H1 (cell line): ENCODE results near the gene GNG7. TPM values are rescaled to one million over a fixed set of nuclear protein-coding genes. Genes with fewer than 3 reads are reported as not detected.

ENCODE experiments used
- CTCF ChIA-PET: fragments of 300-600 bp; sonication (Branson Sonifier 250); formaldehyde crosslinking; loops from one replicate; lab custom pipeline; 2021; ENCODE audit not compliant: partially characterized antibody; lab: Charles Lee
- POLR2A ChIA-PET: fragments of 300-600 bp; sonication (Branson Sonifier 250); formaldehyde crosslinking; loops from one replicate; lab custom pipeline; 2021; ENCODE audit warnings: inconsistent platforms; ENCODE audit not compliant: partially characterized antibody; lab: Charles Lee
- DNase-seq, 2 experiments: peaks; one replicate each; pipeline versions ENCODE4 v3.0.0 to v3.0.0-alpha.2; 2010 to 2022; ENCODE audit warnings: low spot score in 2 of 2, low read depth in 1 of 2, mixed read lengths in 1 of 2
- FAIRE-seq: peaks from 2 replicates; lab custom pipeline; 2011; peaks lifted over from hg19 to GRCh38; lab: Jason Lieb, UNC
- H2AFZ ChIP-seq: 2 replicates; pipeline ENCODE4 v1.8.1; 2012; ENCODE audit warnings: low read length, inconsistent platforms
- H2AK5ac ChIP-seq: 2 replicates; pipeline ENCODE4 v1.6.1; 2013; ENCODE audit warnings: low read depth, low read length
- H2BK120ac ChIP-seq: replicated peaks from 2 replicates; pipeline ENCODE3; 2013; ENCODE audit warnings: low read depth, low read length, inconsistent platforms
- H2BK12ac ChIP-seq: 2 replicates; pipeline ENCODE4 v1.6.1; 2013; ENCODE audit warnings: low read depth, low read length
- H2BK15ac ChIP-seq: 2 replicates; pipeline ENCODE4 v1.6.1; 2013; ENCODE audit warnings: low read length
- H2BK20ac ChIP-seq: 2 replicates; pipeline ENCODE4 v1.6.1; 2013; ENCODE audit warnings: low read length
- H2BK5ac ChIP-seq: 2 replicates; pipeline ENCODE4 v1.6.1; 2013; ENCODE audit warnings: low read depth, low read length
- H3K14ac ChIP-seq: 2 replicates; pipeline ENCODE4 v1.6.1; 2013; ENCODE audit warnings: inconsistent platforms; ENCODE audit not compliant: insufficient read length
- H3K18ac ChIP-seq: 2 replicates; pipeline ENCODE4 v1.6.1; 2013; ENCODE audit warnings: low read length; ENCODE audit errors: extremely low read depth
- H3K23ac ChIP-seq: 2 replicates; pipeline ENCODE4 v1.6.1; 2013; ENCODE audit warnings: inconsistent platforms; ENCODE audit not compliant: insufficient read length
- H3K23me2 ChIP-seq: 2 replicates; pipeline ENCODE4 v1.6.1; 2013; ENCODE audit warnings: low read depth, low read length
- H3K27ac ChIP-seq: 2 replicates; pipeline ENCODE4 v1.6.1; 2011; ENCODE audit warnings: low read depth, low read length, inconsistent platforms
- H3K27me3 ChIP-seq, 4 experiments: replicated peaks in 1 of 4; 1 replicate in 1 of 4; 2 replicates in 3 of 4; pipeline versions ENCODE4 v1.6.1 to v1.8.1; 2011 to 2013; ENCODE audit warnings: low read length in 3 of 4, mild to moderate bottlenecking in 3 of 4, inconsistent platforms in 2 of 4, mixed read lengths in 2 of 4, moderate library complexity in 1 of 4; ENCODE audit not compliant: control insufficient read depth in 3 of 4, insufficient read depth in 3 of 4; ENCODE audit errors: extremely low read depth in 1 of 4
- H3K36me3 ChIP-seq, 4 experiments: 2 replicates each; pipeline versions ENCODE4 v1.6.1 to v1.8.1; 2011 to 2013; ENCODE audit warnings: mild to moderate bottlenecking in 4 of 4, low read length in 3 of 4, moderate library complexity in 2 of 4, control low read depth in 1 of 4, inconsistent platforms in 1 of 4; ENCODE audit not compliant: insufficient read depth in 4 of 4, control insufficient read depth in 2 of 4
- H3K4ac ChIP-seq: replicated peaks from 2 replicates; pipeline ENCODE3; 2013; ENCODE audit warnings: low read length, low read depth, mixed read lengths, inconsistent platforms; ENCODE audit not compliant: insufficient read length
- H3K4me1 ChIP-seq, 4 experiments: replicated peaks in 1 of 4; 1 replicate in 1 of 4; 2 replicates in 3 of 4; pipeline versions ENCODE4 v1.6.1 to v1.8.1; 2011 to 2013; ENCODE audit warnings: low read length in 3 of 4, inconsistent platforms in 2 of 4, mixed read lengths in 1 of 4; ENCODE audit not compliant: insufficient read depth in 4 of 4, control insufficient read depth in 3 of 4
- H3K4me2 ChIP-seq, 2 experiments: 2 replicates each; pipeline versions ENCODE4 v1.6.1 to v1.8.1; 2011 to 2013; ENCODE audit warnings: low read depth in 2 of 2, low read length in 2 of 2, control low read depth in 1 of 2, inconsistent platforms in 1 of 2, mild to moderate bottlenecking in 1 of 2; ENCODE audit not compliant: insufficient read depth in 1 of 2
- H3K4me3 ChIP-seq, 4 experiments: fragments of 200-600, 300-600 bp in 1 of 4; sonication (generic), shearing (Covaris generic), sonication (Bioruptor Twin) in 1 of 4; 2 replicates each; pipeline versions ENCODE4 v1.5.1 to v1.8.1; 2011 to 2016; ENCODE audit warnings: low read length in 4 of 4, low read depth in 3 of 4, control low read depth in 2 of 4, inconsistent platforms in 2 of 4, mild to moderate bottlenecking in 2 of 4, mixed read lengths in 1 of 4, moderate library complexity in 1 of 4; ENCODE audit not compliant: insufficient read depth in 2 of 4; ENCODE audit errors: extremely low read depth in 1 of 4
- H3K56ac ChIP-seq: replicated peaks from 2 replicates; pipeline ENCODE3; 2013; ENCODE audit warnings: low read depth, mild to moderate bottlenecking, mixed read lengths, low read length, inconsistent platforms; ENCODE audit not compliant: insufficient read length
- H3K79me1 ChIP-seq: 2 replicates; pipeline ENCODE4 v1.6.1; 2013; ENCODE audit warnings: low read depth, low read length, control low read depth
- H3K79me2 ChIP-seq, 2 experiments: 2 replicates each; pipeline versions ENCODE4 v1.6.1 to v1.8.1; 2012 to 2013; ENCODE audit warnings: low read length in 2 of 2, mild to moderate bottlenecking in 2 of 2, inconsistent platforms in 1 of 2; ENCODE audit not compliant: insufficient read depth in 2 of 2, control insufficient read depth in 1 of 2
- H3K9ac ChIP-seq, 4 experiments: replicated peaks in 1 of 4; 1 replicate in 1 of 4; 2 replicates in 3 of 4; pipeline versions ENCODE4 v1.6.1 to v1.8.1; 2011 to 2013; ENCODE audit warnings: low read depth in 3 of 4, low read length in 3 of 4, control low read depth in 2 of 4, mild to moderate bottlenecking in 2 of 4, moderate library complexity in 2 of 4, inconsistent platforms in 1 of 4; ENCODE audit errors: extremely low read depth in 1 of 4
- H3K9me3 ChIP-seq, 2 experiments: 2 replicates each; pipeline versions ENCODE4 v1.6.1 to v1.8.1; 2012 to 2013; ENCODE audit warnings: mild to moderate bottlenecking in 2 of 2, moderate library complexity in 2 of 2, control low read depth in 1 of 2, inconsistent platforms in 1 of 2, low read depth in 1 of 2, low read length in 1 of 2, mixed read lengths in 1 of 2; ENCODE audit not compliant: insufficient read depth in 2 of 2
- H4K20me1 ChIP-seq, 2 experiments: replicated peaks in 1 of 2; 2 replicates each; pipeline versions ENCODE3 to v1.8.1; 2011 to 2013; ENCODE audit warnings: inconsistent platforms in 2 of 2, low read length in 2 of 2, mild to moderate bottlenecking in 1 of 2; ENCODE audit not compliant: insufficient read depth in 2 of 2, control insufficient read depth in 1 of 2
- H4K5ac ChIP-seq: 2 replicates; pipeline ENCODE4 v1.6.1; 2013; ENCODE audit warnings: low read length, low read depth, mixed read lengths, inconsistent platforms; ENCODE audit not compliant: insufficient read length
- H4K8ac ChIP-seq: 2 replicates; pipeline ENCODE4 v1.8.0; 2013; ENCODE audit warnings: mild to moderate bottlenecking, moderate library complexity, low read length, inconsistent platforms; ENCODE audit not compliant: insufficient read depth; ENCODE audit errors: extremely low read depth
- H4K91ac ChIP-seq: replicated peaks from 2 replicates; pipeline ENCODE3; 2013; ENCODE audit warnings: low read length, mixed read lengths, inconsistent platforms; ENCODE audit not compliant: insufficient read length
- BACH1 ChIP-seq: IDR thresholded peaks from 2 replicates; pipeline ENCODE4 v1.6.1; 2012; ENCODE audit warnings: low read length, improper control_type of control experiment
- CHD1 ChIP-seq: IDR thresholded peaks from 2 replicates; pipeline ENCODE4 v1.6.1; 2012; ENCODE audit warnings: low read depth, low read length, improper control_type of control experiment
- CREB1 ChIP-seq: IDR thresholded peaks from 2 replicates; pipeline ENCODE4 v1.6.1; 2012; ENCODE audit warnings: inconsistent platforms
- CTBP2 ChIP-seq: IDR thresholded peaks from 2 replicates; pipeline ENCODE4 v1.7.0; 2011; ENCODE audit warnings: borderline replicate concordance, mild to moderate bottlenecking, moderate library complexity, mixed read lengths, low read length; ENCODE audit not compliant: insufficient read depth, insufficient read length
- E2F6 ChIP-seq: IDR thresholded peaks from 2 replicates; pipeline ENCODE4 v1.6.1; 2012; ENCODE audit warnings: inconsistent platforms
- MAFK ChIP-seq: IDR thresholded peaks from 2 replicates; pipeline ENCODE4 v1.6.1; 2012; ENCODE audit warnings: low read depth, mild to moderate bottlenecking, improper control_type of control experiment, low read length
- POLR2A ChIP-seq, 2 experiments: IDR thresholded peaks; 1 replicate in 1 of 2; 2 replicates in 1 of 2; pipeline ENCODE4 v1.6.1; 2011; ENCODE audit warnings: low read depth in 2 of 2, low read length in 2 of 2, mild to moderate bottlenecking in 2 of 2; ENCODE audit errors: control extremely low read depth in 1 of 2
- RAD21 ChIP-seq, 2 experiments: IDR thresholded peaks in 1 of 2; conservative IDR thresholded peaks in 1 of 2; 2 replicates each; pipeline ENCODE4 v1.6.1; 2011; ENCODE audit warnings: low read depth in 2 of 2, low read length in 2 of 2, improper control_type of control experiment in 1 of 2, inconsistent platforms in 1 of 2, mild to moderate bottlenecking in 1 of 2, moderate library complexity in 1 of 2
- SP1 ChIP-seq: IDR thresholded peaks from 2 replicates; pipeline ENCODE4 v1.6.1; 2011; ENCODE audit warnings: low read depth, low read length
- SP4 ChIP-seq: IDR thresholded peaks from 2 replicates; pipeline ENCODE4 v1.6.1; 2012; ENCODE audit warnings: low read length, inconsistent platforms
- YY1 ChIP-seq: IDR thresholded peaks from 2 replicates; pipeline ENCODE4 v1.6.1; 2011; ENCODE audit warnings: low read depth, mild to moderate bottlenecking, low read length
- WGBS, 2 experiments: shearing (Covaris generic) in 1 of 2; methylation state at CpG; one replicate each; pipeline versions ENCODE4 v1.1.6 to v1.1.7; 2013 to 2015; ENCODE audit warnings: low lambda C conversion rate in 2 of 2, mixed read lengths in 2 of 2, inconsistent platforms in 1 of 2, low coverage in 1 of 2, missing lambda C conversion rate in 1 of 2; ENCODE audit not compliant: insufficient replicate concordance in 2 of 2, insufficient coverage in 1 of 2, insufficient read length in 1 of 2; ENCODE audit errors: extremely low coverage in 1 of 2, missing lambda C conversion rate in 1 of 2; 5-methylcytosine and 5-hydroxymethylcytosine counted together
- polyA plus RNA-seq, 7 experiments: library from polyadenylated mRNA; depleted of rRNA in 3 of 7; stranded (reverse) in 5 of 7; unstranded in 2 of 7; fragments of >200 nt in 5 of 7; fragments of 200-250 nt in 2 of 7; gene quantifications; 1 replicate in 5 of 7; 2 replicates in 1 of 7; 4 replicates in 1 of 7; pipeline versions ENCODE4 v1.2.1 to v1.2.3, GENCODE V29; 2011 to 2013; ENCODE audit warnings: missing spikeins in 2 of 7, mixed read lengths in 2 of 7
- total RNA-seq: library from RNA; stranded (reverse); fragmentation: NEBNext Ultra II Directional; extraction: Animal tissue kit (Norgen Biotek cat#: 25700); gene quantifications from 2 replicates; pipeline ENCODE4 v1.2.1, GENCODE V29; 2021
- TF ChIP-seq, protein P1 (sequence below): IDR thresholded peaks from 2 replicates; pipeline ENCODE4 v1.6.1; 2011; ENCODE audit warnings: low read depth, mild to moderate bottlenecking, low read length; ENCODE audit not compliant: insufficient read depth

Gene GNG7
- total and polyA plus RNA-seq, 2 of the 8 experiments (the other 6 are each of a cell fraction or from before 2014, with no cell fraction given), result 2.8 to 7.8 TPM

DNA sequence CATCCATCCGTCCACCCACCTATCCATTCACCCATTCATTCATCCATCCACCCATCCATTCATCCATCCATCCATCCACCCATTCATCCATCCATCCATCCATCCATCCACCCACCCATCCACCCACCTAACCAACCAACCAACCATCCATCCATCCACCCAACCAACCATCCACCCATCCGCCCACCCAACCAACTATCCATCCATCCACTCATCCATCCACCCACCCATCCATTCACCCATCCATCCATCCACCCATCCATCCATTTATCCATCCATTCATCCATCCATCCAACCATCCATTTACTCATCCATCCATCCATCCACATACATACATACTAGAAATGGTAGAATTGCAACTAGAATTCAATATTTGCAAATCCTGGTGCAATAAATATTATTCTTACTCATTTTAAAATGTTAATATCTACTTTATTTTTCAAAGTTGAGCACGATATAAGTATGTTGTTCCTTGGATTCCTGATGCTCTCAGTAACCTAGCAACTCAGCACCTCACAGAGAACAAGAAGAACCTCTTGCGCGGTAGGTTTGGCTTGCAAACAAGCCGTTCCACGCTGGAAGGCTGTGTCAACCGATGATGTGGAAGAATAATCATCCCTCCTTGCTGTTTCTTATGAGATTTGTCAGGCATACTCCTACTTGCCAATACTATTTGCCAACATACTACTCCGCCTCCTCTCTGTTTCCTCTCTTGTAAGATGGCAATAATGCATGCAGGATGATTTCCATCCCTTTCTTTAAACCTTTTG, 111.7 kb downstream of the GNG7 start:
- H3K79me2 ChIP-seq, result no peaks in the 10 kb centered on the region
- H3K23ac ChIP-seq, result no peak overlapping the region
- no peaks in the 10 kb centered on the region for H3K36me3 ChIP-seq
- H2BK5ac ChIP-seq, result no peak overlapping the region
- no peak overlapping the region for H4K91ac ChIP-seq
- FAIRE-seq (no peak), DNase-seq (no peak)
- CTCF ChIA-PET, result interaction anchor here (0.6 to 3.4 kb wide), 3 partner anchors 11 to 26 kb away, joined by 3 to 23 read pairs (median 4); no protein-coding TSS in a partner anchor
- no peaks in the 10 kb centered on the region for H3K9me3 ChIP-seq
- peaks cover 7% of the 10 kb centered on the region; the same call in 1 of the 2 replicates for H3K23me2 ChIP-seq
- no peak overlapping the region for H3K4me2 ChIP-seq
- WGBS, 2 experiments, result 91 to 100% methylated on average over 1 to 7 of the region's 9 CpGs
- no peak overlapping the region for H3K18ac ChIP-seq
- no peak overlapping the region for H3K27ac ChIP-seq
- no peak overlapping the region for H2BK15ac ChIP-seq
- H4K8ac ChIP-seq, result no peak overlapping the region
- H2AK5ac ChIP-seq, result no peak overlapping the region
- no peaks in the 10 kb centered on the region for H4K20me1 ChIP-seq
- H3K4me1 ChIP-seq, result peaks cover 3 to 16% (median 7%) of the 10 kb centered on the region in 4 experiments
- no peak overlapping the region for H3K9ac ChIP-seq
- no peak overlapping the region for H2BK120ac ChIP-seq
- H3K27me3 ChIP-seq, result peaks cover 0 to 3% (median 0%) of the 10 kb centered on the region in 4 experiments; a peak in 1 of 7 replicates
- H3K4ac ChIP-seq, result no peak overlapping the region
- H3K4me3 ChIP-seq, result no peak overlapping the region
- POLR2A ChIA-PET, result interaction anchor here (4.7 to 4.9 kb wide), 2 partner anchors 10 to 114 kb away, joined by 31 to 37 read pairs; partner anchors contain the start of gene GADD45B
- no peak overlapping the region for H2BK12ac ChIP-seq
- H3K56ac ChIP-seq, result no peak overlapping the region
- H2AFZ ChIP-seq, result no peak overlapping the region
- H3K14ac ChIP-seq, result no peak overlapping the region
- no peak overlapping the region for H4K5ac ChIP-seq
- no peaks in the 10 kb centered on the region for H3K79me1 ChIP-seq
- no peak overlapping the region for H2BK20ac ChIP-seq
- TF ChIP-seq CTBP2 (no peak), SP4 (no peak), CHD1 (no peak), E2F6 (no peak), CREB1 (no peak), YY1 (no peak), POLR2A (IDR thresholded peaks at IDR 0.05; ENCODE audit: control extremely low read depth in 1 of 2, low read depth in 2 of 2, low read length in 2 of 2) (no peak), RAD21 (IDR thresholded peaks at IDR 0.05 in 1 of 2, conservative IDR thresholded peaks at IDR 0.05 in 1 of 2; ENCODE audit: low read depth in 2 of 2, low read length in 2 of 2) (no peak), MAFK (no peak), SP1 (no peak), BACH1 (no peak)
- TF ChIP-seq, protein P1, sequence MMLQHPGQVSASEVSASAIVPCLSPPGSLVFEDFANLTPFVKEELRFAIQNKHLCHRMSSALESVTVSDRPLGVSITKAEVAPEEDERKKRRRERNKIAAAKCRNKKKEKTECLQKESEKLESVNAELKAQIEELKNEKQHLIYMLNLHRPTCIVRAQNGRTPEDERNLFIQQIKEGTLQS, result no peak
